Stimulated activated CD4-positive, alpha-beta T cell treated with anti-CD3 and anti-CD28 coated beads, Interleukin-4, amount 100 ng/mL, for 48 hours (primary cell): ENCODE measurements around the gene P2RX2.

Source experiments
- DNase-seq, 2 donors: peaks; one replicate each; pipeline ENCODE4 v3.0.0-alpha.2; 2020; ENCODE audit warnings: low read depth in 2 of 2

Gene P2RX2

GRCh38 chr12:132620113-132620898 lies 1.7 kb downstream of the P2RX2 start:
- no peak for DNase-seq

DNA sequence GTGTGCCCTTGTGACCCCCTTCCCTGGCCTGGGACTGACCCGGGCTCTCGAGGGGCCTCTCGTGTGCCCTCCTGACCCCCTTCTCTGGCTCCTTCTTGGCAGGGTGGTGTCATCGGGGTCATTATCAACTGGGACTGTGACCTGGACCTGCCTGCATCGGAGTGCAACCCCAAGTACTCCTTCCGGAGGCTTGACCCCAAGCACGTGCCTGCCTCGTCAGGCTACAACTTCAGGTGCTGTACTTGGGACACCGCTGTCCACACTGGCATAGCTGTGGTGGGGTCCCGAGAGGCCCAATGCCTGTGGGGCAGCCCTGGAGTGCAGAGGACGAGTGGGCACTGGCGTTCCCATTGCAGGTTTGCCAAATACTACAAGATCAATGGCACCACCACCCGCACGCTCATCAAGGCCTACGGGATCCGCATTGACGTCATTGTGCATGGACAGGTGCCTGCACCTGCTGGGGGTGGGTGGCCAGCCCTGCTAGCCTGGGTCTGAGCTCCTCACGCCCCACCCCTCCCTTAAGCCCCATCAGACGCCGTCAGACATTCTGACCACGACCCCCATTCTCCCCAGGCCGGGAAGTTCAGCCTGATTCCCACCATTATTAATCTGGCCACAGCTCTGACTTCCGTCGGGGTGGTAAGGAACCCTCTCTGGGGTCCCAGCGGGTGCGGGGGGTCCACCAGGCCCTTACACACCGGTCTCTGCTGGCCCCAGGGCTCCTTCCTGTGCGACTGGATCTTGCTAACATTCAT lies 2.5 kb downstream of the P2RX2 start:
- DNase-seq: no peak

DNA sequence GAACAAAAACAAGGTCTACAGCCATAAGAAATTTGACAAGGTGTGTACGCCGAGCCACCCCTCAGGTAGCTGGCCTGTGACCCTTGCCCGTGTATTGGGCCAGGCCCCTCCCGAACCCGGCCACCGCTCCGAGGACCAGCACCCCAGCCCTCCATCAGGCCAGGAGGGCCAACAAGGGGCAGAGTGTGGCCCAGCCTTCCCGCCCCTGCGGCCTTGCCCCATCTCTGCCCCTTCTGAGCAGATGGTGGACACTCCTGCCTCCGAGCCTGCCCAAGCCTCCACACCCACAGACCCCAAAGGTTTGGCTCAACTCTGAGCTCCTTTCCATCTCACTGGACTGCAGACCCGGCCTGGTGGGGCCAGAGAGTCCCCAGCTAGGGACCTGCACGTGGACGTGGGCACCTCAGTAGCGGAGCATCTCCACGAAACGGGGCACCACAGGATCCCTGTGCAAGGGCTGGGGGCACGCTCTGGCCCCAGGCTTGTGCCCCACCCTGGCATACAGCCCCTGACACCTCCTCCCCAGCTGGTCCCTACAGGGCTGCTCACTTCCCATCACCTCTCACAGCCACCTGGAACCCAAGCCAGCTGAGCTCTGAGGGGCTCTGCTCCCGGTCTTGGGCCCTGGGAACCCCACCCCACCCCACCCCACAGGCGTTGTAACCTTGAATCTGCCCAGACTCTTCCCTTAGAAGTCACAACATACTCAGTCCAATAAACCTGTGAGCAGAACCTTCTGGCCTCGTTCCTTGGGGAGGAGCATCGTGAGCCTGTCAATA lies 3.3 kb downstream of the P2RX2 start:
- DNase-seq: no peak

DNA sequence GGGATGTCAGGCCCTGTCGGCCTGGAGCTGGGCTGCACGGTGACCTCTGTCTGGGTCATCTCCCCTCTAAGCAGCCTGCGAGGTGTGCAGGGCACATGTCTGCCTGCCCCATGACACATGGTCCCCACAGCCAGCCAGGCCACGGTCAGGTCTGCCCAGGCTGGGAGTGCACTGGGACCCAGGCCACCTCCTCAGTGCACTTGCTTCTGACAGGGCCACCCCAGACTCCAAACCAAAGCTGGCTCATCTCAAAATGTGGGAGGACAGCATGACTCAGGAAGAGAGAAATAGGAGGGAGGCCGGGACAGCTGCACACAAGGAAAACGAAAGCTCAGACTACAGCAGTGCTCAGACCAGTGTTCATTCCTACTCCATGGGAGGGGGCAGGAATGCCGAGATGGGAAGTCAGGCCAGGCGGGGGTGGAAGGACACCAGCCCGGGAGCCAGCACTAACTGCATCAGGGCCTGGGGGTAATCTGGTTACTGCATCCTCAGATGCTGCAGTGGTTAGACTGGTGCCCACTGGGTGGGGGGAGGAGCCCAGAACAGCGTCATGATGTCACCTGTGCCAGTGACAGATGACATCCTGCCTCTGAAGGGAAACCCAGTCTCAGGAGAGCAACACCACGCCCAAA lies 4.0 kb downstream of the P2RX2 start:
- DNase-seq: no peak

- DNase-seq: no peak
Measured at GRCh38 chr12:132623072-132623869, 4.7 kb downstream of the P2RX2 start.

- DNase-seq: no peak
Measured at GRCh38 chr12:132624186-132624855, 5.7 kb downstream of the P2RX2 start.

DNA sequence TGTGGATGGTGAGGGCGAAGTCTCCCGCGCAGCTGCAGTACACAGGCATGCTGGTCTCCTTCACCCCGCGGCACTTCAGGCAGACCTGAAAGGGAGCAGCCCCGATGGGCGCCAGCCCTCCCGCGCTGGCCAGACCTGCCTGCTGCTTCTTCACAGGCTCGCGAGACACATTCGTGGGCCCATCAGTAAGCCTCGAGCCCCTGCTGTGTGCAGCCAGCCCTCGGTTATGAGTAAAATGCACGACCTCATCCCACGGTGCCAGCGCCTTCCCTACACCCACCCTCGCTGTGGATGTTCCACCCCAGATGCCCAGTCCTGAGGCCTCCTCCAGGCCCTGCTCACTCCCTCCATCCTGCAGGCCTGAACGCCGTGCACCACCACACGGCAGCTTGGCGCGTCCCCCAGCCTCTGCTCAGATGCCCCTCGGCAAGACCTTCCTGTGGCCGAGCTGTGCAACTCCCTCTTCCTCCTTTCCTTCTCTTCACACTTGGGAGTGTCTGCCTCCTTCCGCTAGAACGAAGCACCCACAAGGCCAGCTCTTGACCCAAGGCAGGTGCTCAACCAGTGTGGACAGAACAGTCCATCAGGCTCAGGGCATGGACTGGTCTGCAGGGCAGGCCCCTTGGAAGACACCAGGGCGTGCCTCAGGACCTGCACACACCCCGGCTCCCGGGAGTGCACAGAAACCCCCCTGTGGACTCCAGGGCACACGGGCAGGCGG lies 6.5 kb downstream of the P2RX2 start:
- no peak for DNase-seq

DNA sequence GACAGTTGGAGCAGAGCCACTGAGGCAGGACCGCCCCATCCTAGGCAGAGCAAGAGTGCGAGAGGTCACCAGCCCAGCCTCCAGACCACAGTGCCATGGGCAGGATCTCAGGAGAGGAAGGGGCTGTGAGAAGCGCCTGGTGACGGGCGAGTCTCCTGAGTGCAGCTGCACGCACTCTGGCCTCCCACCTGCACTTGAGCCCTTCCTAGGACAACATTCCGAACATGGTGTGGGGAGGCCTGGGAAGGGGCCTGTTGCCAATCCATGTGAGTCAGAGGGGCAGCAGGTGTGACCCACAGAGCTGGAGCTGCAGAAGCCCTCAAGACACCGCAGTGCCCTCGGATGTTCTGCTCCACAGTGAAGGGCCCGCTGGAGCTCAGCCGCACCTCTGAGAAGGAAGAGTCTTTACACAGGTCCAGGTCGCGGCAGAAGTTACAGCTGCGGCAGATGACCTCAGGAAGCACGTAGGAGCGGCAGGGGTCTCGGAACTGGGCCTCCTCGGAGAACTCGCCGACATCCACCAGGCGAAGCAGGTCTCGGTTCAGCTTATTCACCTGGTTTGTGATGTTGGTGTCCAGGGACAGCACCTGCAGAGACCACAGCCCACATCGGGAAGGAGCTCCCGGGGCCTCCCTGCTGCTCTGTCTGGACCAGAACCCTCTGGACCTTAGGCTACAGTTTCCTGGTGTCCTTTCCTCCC lies 7.3 kb downstream of the P2RX2 start:
- DNase-seq: no peak

- no peak for DNase-seq
Measured at GRCh38 chr12:132629330-132629729, 10.8 kb downstream of the P2RX2 start.

GRCh38 chr12:132630672-132631071 lies 12.1 kb downstream of the P2RX2 start:
- no peak for DNase-seq

DNA sequence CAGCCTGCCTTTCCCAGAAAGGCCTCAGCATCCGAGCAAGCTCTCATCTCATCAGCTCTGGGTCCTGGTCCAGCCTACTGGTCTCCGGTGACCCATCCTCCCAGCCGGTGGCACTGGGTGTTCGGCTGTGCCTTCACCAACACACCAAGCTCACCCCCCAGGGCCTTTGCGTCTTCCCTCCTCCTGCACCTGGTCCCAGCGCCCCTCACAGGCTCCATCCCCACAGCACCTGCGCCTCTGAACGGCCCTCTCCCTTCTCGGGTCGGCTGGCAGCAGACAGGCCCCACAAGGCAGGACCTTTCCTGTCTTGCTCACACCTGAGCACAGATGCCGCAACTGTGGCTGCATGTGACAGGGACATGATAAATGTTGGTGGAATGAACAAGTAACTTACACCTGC lies 13.1 kb downstream of the P2RX2 start:
- DNase-seq: no peak

- DNase-seq: no peak
Measured at GRCh38 chr12:132632521-132633228, 14.1 kb downstream of the P2RX2 start.

- DNase-seq: no peak
Measured at GRCh38 chr12:132633398-132633797, 14.8 kb downstream of the P2RX2 start.

- DNase-seq: no peak
Measured at GRCh38 chr12:132633901-132634300, 15.3 kb downstream of the P2RX2 start.

GRCh38 chr12:132634411-132634990 lies 15.9 kb downstream of the P2RX2 start:
- no peak for DNase-seq

DNA sequence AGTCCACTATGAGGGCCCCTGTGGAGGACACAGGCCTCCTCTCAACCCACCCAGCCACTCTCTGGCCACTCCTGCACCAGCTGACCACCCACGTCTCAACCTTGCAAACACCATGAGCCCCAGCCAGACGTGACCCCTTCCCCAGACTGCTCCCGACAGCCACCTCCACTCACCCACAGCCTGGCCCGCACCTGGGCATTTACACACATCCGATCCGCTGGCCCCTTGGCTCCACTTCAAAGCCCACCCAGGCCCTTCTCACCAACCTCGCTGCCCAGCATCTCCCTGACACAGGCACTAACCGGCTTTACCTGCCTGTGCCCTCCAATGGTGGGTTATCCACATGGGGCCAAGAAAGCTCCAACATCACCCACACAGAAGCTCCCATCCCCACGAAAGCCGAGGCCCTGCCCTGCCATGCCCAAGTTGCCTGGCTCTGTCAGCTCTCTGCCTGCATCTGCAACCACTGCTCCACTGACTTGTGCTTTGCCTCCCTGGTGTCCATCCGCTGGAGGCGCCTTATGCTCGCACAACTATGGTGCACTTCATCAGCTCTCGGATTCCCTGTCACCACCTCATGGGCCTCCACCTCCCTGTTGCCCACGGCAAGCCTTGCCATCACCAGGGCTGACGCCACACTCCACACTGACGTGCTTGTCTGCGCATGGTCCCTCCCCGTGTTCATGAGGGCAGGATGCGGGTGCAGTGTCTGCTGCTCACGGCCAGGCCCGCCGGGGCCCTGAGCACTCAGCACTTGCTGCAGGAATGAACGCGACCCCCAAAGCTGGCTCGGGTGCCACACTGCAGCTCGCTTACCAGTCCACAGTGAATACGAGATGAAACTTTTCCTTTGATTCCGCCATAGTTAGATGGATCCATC lies 16.7 kb downstream of the P2RX2 start:
- DNase-seq: no peak

GRCh38 chr12:132637811-132638210 lies 19.2 kb downstream of the P2RX2 start:
- DNase-seq: no peak
